ENCODE measurements around the gene THEM4.
A peak's percentile ranks its signal among the peaks of the same experiment; 100 is the strongest.
"Not testable (repeated sequence)": the region's sequence is repeated elsewhere in the genome, so short reads cannot be mapped to it uniquely, and the experiment has no call there.

Gene THEM4

GRCh38 chr1:151858886-151859665, 50.2 kb downstream of the THEM4 start:
- no peak for DNase-seq (ENCODE audit: low spot score)

DNA sequence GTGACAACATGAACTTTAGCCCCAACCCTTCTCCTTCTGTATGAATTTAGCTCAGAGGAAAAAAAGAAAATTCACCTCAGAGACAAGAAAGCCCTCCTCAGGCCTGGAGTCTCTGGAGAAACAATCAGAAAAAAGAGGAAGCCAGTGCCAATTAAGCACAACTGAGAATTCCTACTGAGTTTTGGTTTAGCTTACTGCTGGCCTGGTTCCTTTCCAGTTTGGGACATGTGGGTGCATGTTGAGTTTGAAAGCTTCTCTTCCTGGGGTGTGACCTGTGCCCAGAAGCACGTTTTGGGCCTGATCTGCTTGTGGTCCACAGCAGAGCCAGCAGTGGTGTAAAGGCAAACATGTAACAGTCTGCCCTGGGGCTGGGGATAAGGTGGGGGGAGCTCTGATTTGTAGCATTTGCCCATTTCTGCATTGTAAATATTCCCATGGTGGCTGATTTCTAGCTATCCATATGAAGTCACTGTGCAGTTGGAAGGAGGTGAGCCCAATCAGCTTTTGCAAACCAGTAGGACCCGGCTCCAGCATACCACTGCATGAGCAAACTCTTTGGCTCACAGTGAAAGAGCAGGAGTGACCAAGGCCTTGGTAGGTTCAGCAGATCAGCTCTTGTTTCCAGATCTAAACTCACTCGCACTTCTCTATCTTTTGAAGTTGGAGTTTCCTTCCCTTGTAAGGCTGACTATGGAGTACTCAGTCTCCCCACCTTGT, 51.1 kb downstream of the THEM4 start:
- DNase-seq (ENCODE audit: low spot score) = no peak

GRCh38 chr1:151855933-151856332, 53.4 kb downstream of the THEM4 start:
- DNase-seq (ENCODE audit: low spot score) = no peak

DNA sequence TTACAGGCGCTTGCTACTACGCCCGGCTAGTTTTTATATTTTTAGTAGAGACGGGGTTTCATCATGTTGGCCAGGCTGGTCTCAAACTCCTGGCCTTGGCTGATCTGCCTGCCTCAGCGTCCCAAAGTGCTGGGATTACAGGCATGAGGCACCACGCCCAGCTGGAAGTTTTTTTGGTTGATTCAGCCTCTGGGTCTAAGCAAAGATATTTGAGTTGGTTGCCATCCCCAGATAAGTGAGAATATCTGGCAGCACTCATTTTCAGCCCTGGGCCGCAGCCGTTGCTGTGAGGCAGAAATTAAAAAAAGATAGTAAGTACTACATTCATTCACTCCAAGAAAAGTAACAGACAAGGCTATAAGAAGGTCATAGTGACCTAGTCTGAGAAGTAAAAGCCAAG, 53.8 kb downstream of the THEM4 start:
- DNase-seq (ENCODE audit: low spot score) = not testable (repeated sequence)

DNA sequence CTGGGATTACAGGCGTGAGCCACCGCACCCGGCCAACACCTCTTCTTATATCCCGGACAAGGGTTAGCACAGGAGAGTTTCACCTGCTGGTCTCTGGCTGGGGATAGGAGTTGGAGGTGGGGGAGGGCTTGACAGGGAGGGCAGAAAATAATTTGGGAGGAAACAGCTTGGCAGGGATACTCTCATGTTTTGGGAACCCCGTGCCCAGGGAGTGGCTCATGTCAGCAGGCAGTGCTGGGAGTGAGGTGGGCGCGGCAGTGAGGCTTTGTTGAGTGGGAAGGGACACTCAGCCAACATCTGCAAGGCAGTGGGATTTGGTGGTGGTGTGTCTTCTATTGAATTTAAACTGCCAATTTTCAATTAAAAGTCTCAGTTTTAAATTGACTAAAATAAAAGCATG, 54.7 kb downstream of the THEM4 start:
- no peak for DNase-seq (ENCODE audit: low spot score)

DNA sequence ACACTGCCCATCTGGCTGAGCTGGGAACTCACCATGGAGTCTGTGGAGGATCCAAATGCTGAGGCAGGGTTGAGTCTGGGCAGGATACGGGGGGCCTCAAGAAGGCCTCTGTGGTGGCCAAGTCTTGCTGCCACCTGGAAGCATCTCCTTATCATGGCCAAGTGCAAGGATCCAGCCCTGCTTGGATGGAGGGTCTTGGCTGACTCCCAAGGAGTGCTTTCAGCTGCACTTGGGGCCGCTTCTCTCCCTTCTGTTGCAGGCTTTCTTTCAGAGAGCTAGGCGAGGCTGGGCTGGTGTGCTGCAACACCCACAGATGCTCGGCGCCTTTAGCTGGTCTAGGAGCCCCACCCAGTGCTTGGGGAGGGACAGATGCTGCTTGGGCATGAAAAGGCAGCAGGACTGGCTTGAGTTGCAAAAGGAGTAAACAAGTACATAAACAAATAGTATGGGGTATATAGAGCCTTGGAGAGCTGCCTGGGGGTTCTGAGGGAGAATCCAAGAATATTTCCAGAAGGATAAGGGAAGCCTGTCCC, 55.8 kb downstream of the THEM4 start, which contains the start of gene THEM5:
THEM5 (minus strand) TSS at position 302 of the 533 bp plus-strand sequence; CDS start at position 155, 147 bp downstream.
- DNase-seq (ENCODE audit: low spot score) = no peak

GRCh38 chr1:151852733-151853132, 56.6 kb downstream of the THEM4 start:
- no peak for DNase-seq (ENCODE audit: low spot score)

DNA sequence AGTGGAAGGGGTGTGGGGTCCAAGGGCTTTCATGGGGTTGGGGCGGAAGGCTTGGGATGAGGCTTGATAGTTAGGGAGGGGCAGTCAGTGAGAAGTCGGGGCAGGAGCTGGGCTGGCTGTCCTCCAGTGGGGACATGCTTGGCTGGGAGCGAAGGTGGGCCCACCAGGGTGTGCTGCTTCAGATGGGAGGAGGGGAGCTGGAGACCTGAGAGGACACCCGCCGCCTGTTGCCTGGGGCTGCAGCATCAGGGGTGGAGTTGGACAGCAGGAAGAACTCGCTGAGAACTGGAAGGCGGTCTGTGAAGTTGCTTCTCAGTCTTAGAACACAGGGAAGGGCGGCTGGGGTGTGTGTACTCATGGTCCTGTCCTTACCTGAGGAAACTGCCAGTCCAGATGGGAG, 57.4 kb downstream of the THEM4 start:
- no peak for DNase-seq (ENCODE audit: low spot score)

DNA sequence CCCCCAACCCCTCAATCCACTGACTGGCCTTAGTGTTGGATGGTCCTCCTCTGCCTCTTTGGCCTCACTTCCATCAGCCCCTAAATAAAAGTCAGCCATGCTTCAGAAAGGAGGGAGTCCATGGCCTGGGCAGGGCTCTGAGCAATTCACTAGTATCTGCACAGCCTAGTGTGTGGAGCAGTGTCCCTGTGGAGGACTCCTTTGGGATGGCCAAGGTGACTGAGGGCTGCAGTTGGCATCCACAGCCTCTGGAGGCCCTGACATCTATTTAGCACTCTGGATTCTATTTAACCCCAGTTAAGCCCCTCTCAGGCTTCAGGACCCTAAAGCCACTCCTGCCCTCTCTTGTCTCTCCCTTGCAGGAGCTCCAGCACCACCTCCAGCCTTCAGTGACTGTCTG, 59.4 kb downstream of the THEM4 start:
- DNase-seq (ENCODE audit: low spot score) = no peak

GRCh38 chr1:151849126-151849525, 60.2 kb downstream of the THEM4 start:
- DNase-seq (ENCODE audit: low spot score) = no peak

DNA sequence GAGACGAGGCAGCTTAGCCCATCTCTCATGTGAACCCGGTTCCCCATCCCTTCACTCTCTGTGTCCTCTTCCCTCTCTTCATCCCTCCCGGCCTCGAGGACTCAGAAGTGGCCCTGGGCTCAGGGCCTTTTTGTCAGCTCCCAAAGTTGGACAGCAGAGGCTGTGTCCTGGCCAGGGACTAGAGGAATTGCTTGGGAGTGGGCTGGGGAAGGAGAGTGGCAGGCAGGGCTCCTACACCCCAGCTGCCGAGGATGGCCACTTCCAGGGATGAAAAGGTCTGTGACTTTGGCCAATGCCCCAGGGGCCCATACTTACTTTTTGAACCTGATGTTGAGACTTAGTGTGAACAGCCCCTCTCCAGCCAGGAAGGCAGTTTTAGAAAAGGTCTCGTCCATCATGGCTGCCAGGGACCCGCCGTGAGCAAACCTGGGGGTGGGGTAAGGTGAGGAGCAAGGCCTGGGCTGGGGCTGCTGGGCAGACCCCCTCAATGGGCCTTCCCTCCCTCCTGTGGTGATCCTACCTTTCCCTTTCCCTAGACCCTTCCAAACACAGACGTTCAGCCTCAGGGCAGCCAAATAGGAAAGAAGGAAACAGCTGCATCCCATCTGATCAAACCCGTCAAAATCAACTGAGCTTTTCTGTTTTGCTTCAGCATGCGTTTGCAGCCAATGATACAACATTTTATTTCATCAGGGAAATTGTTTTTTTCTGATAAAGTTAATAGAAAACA, 61.3 kb downstream of the THEM4 start:
- no peak for DNase-seq (ENCODE audit: low spot score)

DNA sequence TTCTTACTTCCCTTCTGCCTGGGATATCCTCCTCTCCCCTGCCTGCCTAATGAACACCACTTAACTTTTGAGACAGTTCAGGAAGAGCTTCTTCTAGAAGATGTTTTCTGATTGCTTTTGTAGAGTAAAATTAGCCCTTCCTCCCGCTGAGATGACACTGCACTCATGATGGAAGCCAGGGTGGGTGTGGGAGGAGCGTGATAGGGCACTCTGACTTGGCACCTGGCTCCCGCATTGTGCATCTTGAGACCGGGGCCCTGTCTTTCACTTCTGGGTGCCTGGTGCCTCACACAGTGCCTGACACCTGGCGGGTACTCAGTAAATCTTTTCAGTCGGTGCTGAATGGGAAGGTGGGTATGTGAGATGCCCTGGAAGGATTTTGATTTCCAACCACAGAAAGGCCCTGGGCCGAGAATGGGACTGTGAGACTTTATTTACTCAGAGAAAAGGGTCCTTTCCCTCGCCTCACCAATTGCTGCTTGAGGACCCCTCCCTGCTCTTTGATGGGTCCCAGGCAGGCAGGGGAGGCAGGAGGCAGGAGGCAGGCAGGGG, 62.5 kb downstream of the THEM4 start:
- DNase-seq (ENCODE audit: low spot score) = no peak

DNA sequence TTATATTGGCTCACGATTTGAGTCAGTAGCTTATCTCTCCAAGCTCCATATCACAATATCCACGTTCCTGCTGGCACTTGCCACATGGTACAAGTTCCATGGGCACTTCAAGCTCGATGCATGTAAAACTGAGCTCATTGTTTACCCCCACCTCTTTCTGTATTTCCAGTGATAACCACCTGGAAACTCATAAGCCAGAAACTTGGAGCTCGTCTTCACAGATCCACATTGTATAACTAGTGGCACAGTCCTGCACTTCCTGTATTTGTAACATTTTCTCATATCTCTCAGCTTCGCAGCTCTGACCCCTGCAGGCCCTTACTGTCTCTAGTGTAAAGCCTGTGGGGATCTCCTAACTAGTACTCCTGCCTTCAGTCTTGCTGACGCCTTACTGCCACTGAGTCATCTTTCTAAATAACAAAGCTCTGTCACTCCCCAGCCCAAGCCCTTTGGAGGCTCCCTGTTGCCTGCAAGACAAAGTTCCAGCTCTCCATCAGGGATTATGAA, 63.2 kb downstream of the THEM4 start:
- peak; percentile 78 for DNase-seq (ENCODE audit: low spot score)

GRCh38 chr1:151843398-151843797, 65.9 kb downstream of the THEM4 start:
- no peak for DNase-seq (ENCODE audit: low spot score)

GRCh38 chr1:151841141-151841540, 68.2 kb downstream of the THEM4 start:
- DNase-seq (ENCODE audit: low spot score) = peak; percentile 96

DNA sequence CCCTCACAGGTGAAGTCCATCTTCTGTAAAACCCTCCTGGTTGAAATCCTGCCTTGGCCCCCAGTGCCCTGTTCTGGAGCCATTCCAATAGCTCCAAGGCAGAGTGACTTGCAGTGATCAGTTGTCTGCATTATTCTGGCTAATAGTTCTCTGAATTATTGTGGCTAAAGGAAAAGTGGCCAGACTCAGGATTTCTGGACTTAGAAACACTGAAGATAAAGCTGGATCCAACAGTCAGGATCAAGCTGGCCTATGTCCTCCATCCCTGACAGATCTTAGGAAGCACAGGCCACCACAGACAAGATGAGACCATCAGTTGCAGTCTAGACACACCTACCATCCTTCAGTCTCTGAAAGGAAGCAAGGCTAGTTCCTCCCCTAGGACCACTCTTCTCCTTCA, 68.9 kb downstream of the THEM4 start:
- DNase-seq (ENCODE audit: low spot score) = no peak

DNA sequence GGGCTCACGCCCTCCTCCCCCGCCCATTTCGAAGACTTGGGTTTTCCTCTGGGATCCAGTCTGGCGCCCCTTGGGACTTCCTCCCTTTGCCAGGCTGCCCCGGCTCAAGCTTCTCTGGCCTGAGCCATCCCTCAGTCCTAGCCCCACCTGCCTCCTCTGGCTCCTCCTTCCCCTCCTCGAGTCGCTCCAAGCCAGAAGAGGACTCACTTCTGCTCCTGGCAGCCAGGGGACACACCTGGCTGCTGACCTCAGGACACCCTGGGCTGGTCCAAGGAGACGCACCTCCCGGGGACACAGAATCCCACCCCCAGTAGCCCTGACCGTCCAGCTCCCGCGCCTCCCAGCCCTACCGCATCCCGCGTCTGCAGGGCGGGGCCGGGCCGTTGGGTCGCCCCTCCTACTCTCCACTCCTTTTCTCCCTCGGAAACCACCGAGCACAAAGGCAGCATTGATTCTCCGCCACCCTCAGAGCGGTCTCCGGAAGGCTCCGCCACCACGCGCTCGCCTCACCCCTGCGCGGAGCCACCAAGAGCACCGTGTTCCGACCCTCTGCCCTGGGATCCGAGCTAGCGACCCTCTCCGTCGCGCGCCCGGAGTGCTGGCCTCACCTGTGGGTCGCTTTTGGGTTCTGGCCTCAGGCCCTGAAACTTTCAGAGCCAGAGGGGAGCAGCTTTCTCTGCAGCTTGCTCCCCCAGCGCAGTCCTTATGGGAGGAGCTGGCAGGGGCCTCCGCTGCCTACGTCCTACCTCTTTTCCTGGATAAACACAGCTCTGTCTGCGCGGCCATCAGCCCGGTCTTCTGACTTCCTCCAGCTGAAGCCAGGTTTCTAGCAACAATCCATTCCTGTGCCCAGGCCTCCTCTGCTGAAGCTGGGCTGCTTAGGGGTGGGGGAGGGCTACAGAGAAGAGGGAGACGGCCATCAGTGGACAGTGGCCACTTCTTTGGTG, 69.6 kb downstream of the THEM4 start, which contains the start of gene C2CD4D:
C2CD4D (minus strand) TSS at position 364 of the 947 bp plus-strand sequence. CDS start 831 bp downstream, outside the sequence.
- DNase-seq (ENCODE audit: low spot score) = peak; percentile 98

- no peak for DNase-seq (ENCODE audit: low spot score)
Measured at GRCh38 chr1:151839082-151839412, 70.3 kb downstream of the THEM4 start.

DNA sequence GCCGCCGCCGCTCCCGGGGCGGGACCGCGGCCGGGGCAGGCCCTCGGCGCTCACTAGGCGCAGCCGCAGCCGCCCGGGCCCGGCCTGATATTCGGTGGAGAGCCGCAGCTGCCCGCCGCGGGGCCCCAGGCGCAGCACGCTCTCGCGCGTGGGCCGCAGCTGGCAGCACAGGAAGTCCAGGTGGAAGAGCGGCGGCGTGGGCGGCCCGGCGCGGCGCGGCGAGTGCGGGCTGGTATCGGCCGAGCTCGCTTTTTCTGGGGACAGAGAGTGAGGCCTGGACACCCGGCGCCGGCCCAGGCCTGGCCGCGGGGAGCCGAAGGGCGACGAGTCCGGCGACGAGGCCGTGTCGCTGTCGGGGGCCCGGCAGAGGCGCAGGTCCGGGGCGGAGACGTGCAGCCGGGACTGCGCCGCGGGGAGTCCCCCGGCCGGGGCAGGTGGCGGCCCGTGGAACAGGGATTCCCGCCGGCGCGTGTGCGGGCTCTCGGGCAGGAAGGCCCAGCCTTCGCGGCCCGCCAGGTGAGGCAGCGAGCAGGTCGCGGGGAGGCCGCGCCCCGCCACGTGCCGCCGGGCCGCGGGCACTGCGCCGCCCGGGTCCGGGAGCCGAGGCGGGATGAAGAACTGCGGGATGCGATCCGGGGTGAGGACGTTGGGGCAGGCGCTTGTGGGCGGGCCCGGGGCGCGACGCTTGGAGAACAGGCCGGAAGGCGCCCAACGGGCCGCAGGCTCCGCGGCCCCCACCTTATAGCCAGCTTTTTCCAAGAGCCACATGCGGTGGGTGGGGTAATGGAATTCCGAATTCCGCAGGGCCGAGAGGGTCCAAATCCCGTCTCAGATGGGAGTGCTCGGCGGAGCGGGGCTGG, 70.9 kb downstream of the THEM4 start:
- DNase-seq (ENCODE audit: low spot score) = no peak

GRCh38 chr1:151837884-151838221, 71.5 kb downstream of the THEM4 start:
- no peak for DNase-seq (ENCODE audit: low spot score)

Measured in COLO829 (cell line).